ENCODE measurements around the gene COL28A1.
"Not testable (repeated sequence)": the region's sequence is repeated elsewhere in the genome, so short reads cannot be mapped to it uniquely, and the experiment has no call there.

Gene COL28A1

GRCh38 chr7:7516156-7516555, 19.5 kb downstream of the COL28A1 start:
- no peak for DNase-seq

GRCh38 chr7:7512861-7513597, 22.6 kb downstream of the COL28A1 start:
- no peak for DNase-seq

- DNase-seq, result no peak
These were observed 24.9 kb downstream of the COL28A1 start for GRCh38 chr7:7510794-7511193.

- no peak for DNase-seq
These were observed 29.8 kb downstream of the COL28A1 start for GRCh38 chr7:7505915-7506314.

GRCh38 chr7:7504910-7505704, 30.6 kb downstream of the COL28A1 start:
- peak; percentile 42 for DNase-seq

- DNase-seq, result no peak
These were observed 35.8 kb downstream of the COL28A1 start for GRCh38 chr7:7499892-7500291.

GRCh38 chr7:7498856-7499255, 36.8 kb downstream of the COL28A1 start:
- DNase-seq, result no peak

GRCh38 chr7:7496311-7496710, 39.4 kb downstream of the COL28A1 start:
- no peak for DNase-seq

GRCh38 chr7:7495171-7495570, 40.5 kb downstream of the COL28A1 start:
- DNase-seq, result no peak

GRCh38 chr7:7491044-7491443, 44.6 kb downstream of the COL28A1 start:
- no peak for DNase-seq

GRCh38 chr7:7490003-7490402, 45.7 kb downstream of the COL28A1 start:
- DNase-seq, result no peak

GRCh38 chr7:7489546-7489945, 46.1 kb downstream of the COL28A1 start:
- DNase-seq, result no peak

GRCh38 chr7:7486362-7486761, 49.3 kb downstream of the COL28A1 start:
- DNase-seq, result no peak

GRCh38 chr7:7484072-7484471, 51.6 kb downstream of the COL28A1 start:
- no peak for DNase-seq

- DNase-seq, result no peak
These were observed 53.9 kb downstream of the COL28A1 start for GRCh38 chr7:7481802-7482201.

- DNase-seq, result no peak
These were observed 56.3 kb downstream of the COL28A1 start for GRCh38 chr7:7479275-7479805.

GRCh38 chr7:7478569-7478968, 57.1 kb downstream of the COL28A1 start:
- DNase-seq, result no peak

- not testable (repeated sequence) for DNase-seq
These were observed 58.0 kb downstream of the COL28A1 start for GRCh38 chr7:7477641-7478040.

- no peak for DNase-seq
These were observed 59.3 kb downstream of the COL28A1 start for GRCh38 chr7:7476381-7476780.

- no peak for DNase-seq
These were observed 60.1 kb downstream of the COL28A1 start for GRCh38 chr7:7475601-7476000.

GRCh38 chr7:7474436-7474835, 61.2 kb downstream of the COL28A1 start:
- no peak for DNase-seq

GRCh38 chr7:7464991-7465765, 70.5 kb downstream of the COL28A1 start:
- DNase-seq, result not testable (repeated sequence)

- no peak for DNase-seq
These were observed 81.7 kb downstream of the COL28A1 start for GRCh38 chr7:7454000-7454399.
